Activated T-cell treated with anti-CD3 and anti-CD28 coated beads for 1 hour (primary cell): ENCODE measurements around the gene ST3GAL3.

ENCODE experiments used
- DNase-seq: peaks from one replicate; pipeline ENCODE4 v3.0.0-alpha.2; 2020; ENCODE audit warnings: low read depth

The ST3GAL3 gene

DNA sequence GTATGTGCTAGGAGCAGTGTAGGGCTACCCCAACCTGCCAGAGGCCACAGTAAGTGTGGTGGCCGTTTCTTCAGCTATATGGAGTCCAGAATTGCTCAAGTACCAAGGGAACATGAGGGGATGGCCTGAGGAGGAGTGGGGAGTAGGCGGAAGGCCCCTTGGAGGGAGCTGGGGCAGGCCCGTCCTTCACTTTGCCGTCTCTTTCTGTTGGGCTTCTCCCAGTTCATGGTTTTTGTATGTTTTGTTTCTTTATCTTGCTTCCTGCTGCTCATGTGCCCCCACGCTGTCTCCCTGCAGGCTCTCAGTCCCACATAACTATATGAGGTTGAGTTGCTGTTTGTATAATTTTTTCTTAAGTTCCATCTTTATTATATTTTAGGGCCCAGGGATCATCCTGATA, 256.6 kb downstream of the ST3GAL3 start:
- DNase-seq, result no peak

DNA sequence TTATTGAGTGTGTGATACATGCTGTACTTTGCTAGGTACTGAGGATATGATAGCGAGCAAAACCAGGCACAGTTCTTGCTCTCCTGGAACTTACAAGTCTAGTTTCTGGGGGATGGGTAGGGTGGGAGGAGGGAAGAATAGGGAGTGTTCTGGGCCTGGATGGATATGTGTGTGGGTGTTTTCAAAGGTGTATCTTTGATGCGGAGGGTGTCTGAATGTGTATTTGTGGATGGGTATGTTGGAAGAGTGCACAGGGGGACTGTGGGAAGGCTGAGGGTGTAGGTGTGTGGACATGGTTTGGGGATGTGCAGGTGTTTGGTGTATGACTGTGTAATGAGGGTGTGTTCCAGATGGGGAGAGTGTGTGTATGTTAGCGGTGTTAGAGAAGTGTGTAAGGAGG, 258.0 kb downstream of the ST3GAL3 start:
- no peak for DNase-seq

DNA sequence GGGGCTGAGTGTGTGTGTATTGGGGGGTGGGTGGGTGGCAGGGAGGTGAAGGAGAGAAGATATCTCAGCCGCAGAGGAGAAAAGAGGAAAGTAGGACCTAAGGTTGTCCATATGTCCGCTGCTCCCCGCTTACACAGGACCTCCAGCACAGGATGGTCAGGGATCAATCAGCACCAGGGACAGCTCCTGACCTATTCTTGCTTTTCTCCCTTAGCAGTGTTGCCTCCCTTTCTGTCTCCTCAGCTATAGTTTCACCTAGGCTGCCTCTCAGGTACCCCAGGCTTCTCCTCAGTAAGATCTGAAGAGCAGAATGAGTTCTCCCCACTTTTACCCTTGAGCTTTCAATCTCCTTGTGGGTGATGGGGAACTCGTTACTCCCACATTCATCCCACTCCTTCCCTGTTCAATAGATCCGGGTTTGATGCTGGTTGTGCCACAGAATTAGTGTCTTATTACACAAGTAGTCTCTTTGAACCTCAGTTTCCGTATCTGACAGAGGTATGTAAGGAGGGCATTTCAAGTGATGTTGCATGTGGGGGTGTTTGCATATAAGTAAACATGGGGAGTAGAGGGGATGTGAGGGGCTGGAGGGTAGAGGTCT, 261.1 kb downstream of the ST3GAL3 start:
- no peak for DNase-seq

DNA sequence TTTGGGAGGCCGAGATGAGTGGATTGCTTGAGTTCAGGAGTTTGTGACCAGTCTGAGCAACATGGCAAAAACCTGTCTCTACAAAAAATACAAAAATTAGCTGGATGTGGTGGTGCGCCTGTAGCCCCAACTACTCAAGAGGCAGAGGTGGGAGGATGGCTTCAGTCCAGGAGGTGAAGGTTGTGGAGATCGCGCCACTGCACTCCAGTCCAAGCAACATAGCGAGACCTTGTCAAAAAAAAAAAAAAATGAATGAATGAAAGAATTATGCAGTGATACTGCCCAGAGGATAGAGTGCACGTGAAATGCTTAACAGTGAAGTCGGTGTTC, 262.0 kb downstream of the ST3GAL3 start:
- no peak for DNase-seq

DNA sequence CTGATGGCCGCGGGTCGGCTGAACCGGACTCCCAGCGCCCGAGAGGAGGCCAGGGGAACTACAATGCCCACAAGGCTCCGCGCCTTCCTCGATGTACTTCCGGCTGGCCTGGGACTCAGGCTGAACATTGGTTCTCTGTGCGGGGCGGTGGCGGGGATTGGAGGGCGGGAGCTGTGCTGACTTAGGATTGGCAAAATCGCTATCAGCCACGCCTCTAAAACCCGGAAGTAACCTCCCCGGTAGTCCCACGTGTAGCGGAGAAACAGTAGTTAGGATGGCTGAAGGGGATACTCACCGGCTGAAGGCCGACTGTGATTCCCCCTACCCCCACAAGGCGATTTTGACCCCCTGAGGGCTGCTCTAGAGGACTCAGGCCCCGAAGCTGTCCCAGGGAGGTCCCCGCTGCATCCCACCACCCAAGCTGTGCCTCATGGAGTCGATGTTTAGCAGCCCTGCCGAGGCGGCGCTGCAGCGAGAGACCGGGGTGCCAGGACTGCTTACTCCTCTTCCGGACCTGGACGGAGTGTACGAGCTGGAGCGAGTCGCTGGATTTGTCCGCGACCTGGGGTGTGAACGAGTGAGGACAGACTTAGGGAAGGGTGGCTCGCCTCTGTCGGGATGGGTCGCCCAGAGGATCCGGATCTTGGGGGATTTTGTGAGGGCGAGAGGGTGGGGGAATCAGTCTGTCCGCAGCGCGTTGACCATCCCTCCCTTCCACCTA, 262.6 kb downstream of the ST3GAL3 start, which contains the start of gene DPH2:
Gene DPH2, plus strand, starts transcription at position 265 of the 721 bp plus-strand sequence. Its CDS starts 166 bp downstream, at position 431.
- peak; percentile 91 for DNase-seq

DNA sequence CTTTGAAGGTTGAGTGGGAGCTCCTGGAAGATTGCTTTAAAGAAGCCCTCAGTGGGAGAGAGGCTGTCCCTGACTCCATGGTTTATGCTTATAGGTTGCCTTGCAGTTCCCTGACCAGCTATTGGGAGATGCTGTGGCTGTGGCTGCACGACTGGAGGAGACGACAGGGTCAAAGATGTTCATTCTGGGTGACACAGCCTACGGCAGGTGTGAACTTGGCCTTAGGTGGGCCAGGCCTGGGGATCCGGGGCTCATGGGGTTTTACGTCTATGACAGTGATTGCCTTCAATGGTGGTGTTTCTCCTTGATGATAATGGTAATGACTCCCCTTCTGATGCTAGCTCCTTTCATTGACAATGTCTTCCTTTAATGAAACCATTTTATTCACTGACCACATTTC, 263.2 kb downstream of the ST3GAL3 start:
- no peak for DNase-seq

DNA sequence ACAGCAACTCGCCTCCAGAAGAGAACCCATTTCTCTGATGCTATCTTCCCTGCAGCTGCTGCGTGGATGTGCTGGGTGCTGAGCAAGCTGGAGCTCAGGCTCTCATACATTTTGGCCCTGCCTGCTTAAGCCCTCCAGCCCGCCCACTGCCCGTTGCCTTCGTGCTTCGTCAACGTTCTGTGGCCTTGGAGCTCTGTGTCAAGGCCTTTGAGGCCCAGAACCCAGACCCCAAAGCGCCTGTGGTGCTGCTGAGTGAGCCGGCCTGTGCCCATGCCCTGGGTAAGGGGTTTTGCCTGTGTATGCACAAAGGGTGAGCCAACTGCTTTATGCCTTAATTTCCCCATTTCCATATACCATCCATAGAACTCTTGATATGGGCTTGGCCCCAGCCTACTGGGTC, 263.6 kb downstream of the ST3GAL3 start:
- no peak for DNase-seq

DNA sequence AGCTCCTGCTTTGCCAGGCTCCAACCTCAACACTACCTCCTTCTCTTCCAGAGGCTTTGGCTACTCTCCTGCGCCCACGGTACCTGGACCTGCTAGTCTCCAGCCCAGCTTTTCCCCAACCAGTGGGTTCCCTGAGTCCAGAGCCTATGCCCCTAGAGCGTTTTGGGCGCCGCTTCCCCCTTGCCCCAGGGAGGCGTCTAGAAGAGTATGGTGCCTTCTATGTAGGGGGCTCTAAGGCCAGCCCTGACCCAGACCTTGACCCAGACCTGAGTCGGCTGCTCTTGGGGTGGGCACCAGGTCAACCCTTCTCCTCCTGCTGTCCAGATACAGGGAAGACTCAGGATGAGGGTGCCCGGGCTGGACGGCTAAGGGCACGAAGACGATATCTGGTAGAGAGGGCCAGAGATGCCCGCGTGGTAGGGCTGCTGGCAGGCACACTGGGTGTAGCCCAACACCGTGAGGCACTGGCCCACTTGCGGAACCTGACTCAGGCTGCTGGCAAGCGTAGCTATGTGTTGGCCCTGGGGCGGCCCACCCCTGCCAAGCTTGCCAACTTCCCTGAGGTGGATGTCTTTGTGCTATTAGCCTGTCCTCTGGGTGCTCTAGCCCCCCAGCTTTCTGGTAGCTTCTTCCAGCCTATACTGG, 264.1 kb downstream of the ST3GAL3 start:
- no peak for DNase-seq

DNA sequence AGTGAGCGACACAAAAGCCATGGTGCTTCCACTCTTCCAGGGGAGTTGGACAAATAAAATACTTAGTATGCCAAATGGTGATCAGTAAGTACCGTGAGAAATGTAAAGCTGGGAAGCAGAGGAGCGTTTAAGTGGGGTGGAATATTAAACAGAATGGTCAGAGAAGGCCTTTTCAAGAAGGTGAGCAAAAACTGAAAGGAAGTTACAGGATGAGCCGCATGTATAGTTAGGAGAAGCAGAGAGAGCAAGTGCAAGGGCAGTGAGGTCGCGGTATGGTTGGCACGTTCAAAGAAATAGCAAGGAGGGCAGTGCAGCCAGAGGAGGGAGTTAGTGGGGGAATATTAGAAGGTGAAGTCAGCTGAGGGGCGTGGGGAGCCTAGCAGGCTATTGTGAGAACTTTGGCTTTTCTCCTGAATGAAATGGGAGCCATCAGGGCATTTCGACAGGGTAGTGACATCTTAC, 266.7 kb downstream of the ST3GAL3 start:
- DNase-seq, result no peak

DNA sequence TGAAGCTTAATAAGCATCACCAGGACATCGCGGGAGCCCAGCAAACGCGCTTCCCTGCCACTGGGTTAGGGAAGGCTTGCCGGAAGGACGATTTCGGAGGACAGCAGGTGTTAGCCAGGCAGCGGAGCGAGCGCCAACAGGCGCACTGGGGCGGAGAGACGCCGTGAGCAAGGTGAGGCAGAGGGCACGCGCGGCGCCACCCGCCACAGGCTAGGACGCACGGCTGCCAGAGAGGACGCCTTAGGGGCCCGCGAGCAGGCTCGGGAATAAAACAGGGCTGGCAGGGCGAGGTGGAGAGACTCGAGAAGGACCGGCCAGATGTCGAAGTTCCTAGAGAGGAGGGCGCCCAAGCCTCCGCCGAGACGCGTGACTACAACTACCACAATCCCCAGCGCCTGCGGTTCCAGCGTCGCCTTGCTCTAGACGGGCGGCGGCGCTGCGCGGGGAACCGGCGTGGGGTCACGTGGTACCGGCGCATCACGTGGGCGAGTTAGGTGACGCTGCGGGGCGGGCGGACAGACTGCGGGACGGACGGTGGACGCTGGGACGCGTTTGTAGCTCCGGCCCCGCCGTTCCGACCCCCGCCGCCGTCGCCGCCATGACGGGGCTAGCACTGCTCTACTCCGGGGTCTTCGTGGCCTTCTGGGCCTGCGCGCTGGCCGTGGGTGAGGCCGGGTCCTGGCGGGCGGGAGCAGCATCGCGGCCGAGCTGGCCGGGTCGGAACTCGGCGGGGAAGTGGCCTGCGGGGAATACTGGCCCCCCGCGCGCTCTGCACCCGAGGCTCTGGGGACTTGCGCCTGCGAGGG, 267.3 kb downstream of the ST3GAL3 start, which contains the start of gene ATP6V0B:
Gene ATP6V0B, plus strand, starts transcription at position 518 of the 806 bp plus-strand sequence. Its CDS starts 81 bp downstream, at position 599.
- DNase-seq, result peak; percentile 91

DNA sequence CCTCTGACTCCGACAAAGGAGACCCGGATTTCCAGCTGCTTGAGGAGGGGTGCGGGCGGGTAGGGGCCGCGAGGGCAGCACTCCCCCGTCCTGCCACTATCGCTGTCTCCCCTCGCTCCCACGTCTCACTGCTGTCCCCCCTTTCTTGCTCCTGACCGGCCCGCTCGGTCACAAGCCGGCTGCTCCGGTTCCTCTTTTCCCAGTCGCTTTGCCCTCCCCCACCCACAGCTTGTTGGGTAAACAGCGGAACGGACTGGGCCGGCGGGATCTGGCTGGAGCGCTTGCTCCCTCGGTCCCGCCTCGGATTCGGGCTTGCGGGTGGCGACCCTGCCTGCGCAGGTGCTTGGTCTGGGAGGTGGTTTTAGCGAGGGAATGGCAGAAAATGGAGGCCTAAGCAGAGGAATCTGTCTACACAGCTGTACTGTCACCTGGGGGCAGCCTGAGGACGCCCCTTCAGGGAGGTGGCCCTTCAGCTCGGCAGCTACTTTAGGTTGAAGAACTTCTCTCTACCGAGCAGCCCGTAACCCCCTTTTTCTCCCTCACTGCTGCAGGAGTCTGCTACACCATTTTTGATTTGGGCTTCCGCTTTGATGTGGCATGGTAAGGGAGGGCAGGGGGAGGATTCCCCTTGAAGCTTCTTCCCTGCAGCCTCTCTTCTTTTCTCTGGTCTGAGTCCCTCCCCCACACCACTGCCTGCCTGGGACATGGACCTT, 268.1 kb downstream of the ST3GAL3 start:
- no peak for DNase-seq

DNA sequence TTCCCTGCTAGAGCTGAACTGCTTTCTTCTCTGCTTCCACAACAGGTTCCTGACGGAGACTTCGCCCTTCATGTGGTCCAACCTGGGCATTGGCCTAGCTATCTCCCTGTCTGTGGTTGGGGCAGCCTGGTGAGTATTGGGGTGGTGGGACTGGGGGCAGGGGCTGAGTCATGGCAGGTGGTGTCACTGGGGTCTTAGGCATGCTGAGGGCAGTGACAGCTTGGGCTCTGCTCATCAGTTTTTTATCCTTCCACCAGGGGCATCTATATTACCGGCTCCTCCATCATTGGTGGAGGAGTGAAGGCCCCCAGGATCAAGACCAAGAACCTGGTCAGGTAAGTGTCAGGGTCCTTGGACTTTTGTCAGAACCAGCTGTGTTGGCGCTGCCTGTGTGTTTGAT, 268.7 kb downstream of the ST3GAL3 start:
- no peak for DNase-seq

DNA sequence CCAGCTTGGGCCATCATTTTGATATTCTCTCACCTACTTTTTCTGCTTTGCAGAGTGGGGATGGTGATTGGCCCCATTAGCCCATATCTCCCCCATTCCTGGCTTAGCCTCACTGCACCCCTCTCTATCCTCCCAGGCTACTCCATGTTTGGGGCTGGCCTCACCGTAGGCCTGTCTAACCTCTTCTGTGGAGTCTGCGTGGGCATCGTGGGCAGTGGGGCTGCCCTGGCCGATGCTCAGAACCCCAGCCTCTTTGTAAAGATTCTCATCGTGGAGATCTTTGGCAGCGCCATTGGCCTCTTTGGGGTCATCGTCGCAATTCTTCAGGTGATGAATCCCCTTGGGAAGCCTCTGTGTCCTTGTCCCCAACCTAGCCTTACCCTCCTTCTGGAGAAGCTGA, 269.6 kb downstream of the ST3GAL3 start:
- no peak for DNase-seq

DNA sequence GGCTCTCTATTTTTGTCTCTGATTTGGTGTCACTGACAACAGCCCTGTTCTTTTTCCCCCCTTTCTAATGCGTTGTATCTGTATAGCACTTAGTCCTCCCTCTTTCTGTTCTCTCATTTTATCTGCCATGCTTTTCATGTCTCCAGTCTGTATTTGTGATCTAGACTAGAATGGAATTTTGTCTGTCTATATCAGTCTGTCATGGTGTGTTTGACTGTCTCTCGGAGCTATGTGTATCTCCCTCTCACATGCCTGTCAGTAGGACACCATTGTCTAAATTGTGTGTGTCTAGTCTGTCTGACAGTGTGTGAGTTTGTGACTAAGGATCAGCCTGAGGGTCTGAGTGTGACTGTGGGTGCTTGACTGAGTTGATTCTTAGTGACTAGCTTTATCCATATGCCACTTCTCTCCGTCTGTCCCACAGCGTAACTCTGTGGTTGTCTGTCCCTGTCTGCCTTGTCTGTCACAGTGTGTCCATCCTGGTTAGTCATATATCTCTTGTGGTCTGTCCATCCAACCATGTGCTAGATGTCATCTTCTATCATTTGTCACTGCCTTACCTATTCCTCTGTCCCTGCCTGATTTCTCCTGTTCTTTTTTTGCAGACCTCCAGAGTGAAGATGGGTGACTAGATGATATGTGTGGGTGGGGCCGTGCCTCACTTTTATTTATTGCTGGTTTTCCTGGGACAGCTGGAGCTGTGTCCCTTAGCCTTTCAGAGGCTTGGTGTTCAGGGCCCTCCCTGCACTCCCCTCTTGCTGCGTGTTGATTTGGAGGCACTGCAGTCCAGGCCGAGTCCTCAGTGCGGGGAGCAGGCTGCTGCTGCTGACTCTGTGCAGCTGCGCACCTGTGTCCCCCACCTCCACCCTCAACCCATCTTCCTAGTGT, 270.3 kb downstream of the ST3GAL3 start:
- DNase-seq, result no peak

DNA sequence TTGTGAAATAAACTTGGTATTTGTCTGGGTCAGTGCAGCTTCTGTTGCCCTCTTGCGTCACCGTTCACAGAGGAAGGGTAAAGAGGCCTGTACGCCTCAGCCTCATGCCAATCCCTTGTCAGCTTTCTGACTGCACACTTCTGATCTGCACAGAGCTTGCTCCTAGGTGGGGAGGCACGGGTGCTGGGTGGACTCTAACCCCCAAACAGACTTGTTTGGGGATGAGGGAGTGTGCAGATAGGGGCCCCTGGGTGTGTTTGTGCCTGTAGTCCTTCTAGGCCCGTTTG, 270.9 kb downstream of the ST3GAL3 start:
- DNase-seq, result no peak

DNA sequence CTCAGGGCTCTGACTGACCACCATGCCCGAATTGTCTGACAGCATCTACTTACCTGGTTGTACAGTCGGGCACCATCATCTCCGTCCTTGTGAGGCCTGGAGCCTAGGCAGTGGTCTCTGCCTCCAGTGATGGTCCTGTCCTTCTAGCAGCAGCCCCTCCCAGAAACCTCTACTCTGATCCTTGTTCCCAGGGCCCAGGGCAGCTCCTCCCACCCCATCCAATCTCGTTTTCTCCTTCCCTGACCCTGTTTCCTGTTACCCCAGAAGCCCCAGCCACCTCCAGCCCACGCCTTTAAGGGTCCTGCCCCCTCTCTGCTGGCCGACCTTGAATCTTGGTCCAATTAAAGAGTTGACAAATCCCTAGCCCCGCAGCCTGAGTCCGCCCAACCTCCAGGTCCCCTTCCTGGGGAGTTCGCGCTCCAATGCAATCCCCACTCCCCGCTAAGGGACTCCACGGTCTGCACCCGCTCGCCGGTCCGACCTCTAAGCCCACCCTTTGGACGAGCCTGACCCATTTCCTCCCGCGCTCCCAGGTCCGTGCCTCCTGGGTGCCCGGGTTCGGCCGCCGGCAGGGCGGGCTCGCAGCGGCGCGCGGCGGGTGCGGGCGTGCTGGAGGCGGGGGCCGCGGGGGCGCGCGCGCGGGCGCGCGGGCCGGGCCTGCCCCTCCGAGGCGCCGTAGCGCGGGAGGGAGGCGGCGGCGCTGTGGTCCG, 271.4 kb downstream of the ST3GAL3 start, which contains the start of gene B4GALT2:
Gene B4GALT2, plus strand, starts transcription at position 660 of the 710 bp plus-strand sequence. CDS start 1,951 bp downstream, outside the sequence.
- DNase-seq, result no peak

DNA sequence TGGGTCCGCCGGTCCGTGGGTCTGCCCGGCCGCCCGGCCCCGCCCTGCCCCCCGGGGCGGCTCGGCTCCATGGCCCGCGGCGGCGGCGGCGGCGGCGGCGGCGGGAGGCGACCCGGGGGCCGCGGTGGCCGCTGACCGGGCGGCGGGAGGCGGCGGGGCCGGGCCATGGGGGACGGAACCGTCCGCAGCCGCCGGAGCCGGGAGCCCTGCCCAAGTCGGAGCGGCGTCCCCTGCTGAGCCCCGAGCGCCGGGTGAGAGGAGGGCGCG, 271.9 kb downstream of the ST3GAL3 start:
- no peak for DNase-seq

DNA sequence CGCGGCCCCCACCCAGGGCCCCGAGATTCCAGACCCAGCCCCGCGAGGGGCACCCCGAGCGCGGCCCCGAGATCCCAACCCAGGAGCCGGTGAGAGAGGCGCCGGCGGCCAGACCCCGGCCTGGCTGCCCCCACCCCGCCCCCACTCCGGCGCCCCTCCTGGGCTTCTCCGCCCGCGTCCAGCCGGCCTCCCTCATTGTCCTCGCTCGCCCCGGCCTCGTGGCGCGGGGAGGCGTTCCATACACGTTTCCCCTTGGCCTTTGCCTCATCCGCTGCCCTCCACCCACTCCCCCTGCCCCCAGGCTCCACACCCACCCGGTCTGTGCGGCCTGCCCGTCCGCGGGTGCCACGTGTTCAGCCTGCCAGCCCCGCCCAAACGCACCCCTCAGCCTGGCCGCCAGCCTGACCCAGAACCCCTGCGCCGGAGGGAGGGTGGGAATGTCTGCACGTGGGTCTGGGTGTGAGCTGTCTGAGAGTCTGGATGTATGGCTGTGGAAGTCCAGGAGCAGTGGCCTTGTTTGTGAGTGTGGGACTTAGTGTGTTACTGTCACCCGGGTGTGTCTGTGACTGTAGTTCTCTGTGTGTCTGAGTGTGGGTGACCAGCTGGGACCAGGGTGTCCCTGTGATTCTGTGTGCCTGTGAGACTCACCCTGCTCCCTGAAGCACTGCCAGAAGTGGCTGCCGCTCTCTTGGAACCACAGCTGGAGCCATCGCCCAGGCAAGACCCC, 272.4 kb downstream of the ST3GAL3 start:
- no peak for DNase-seq

DNA sequence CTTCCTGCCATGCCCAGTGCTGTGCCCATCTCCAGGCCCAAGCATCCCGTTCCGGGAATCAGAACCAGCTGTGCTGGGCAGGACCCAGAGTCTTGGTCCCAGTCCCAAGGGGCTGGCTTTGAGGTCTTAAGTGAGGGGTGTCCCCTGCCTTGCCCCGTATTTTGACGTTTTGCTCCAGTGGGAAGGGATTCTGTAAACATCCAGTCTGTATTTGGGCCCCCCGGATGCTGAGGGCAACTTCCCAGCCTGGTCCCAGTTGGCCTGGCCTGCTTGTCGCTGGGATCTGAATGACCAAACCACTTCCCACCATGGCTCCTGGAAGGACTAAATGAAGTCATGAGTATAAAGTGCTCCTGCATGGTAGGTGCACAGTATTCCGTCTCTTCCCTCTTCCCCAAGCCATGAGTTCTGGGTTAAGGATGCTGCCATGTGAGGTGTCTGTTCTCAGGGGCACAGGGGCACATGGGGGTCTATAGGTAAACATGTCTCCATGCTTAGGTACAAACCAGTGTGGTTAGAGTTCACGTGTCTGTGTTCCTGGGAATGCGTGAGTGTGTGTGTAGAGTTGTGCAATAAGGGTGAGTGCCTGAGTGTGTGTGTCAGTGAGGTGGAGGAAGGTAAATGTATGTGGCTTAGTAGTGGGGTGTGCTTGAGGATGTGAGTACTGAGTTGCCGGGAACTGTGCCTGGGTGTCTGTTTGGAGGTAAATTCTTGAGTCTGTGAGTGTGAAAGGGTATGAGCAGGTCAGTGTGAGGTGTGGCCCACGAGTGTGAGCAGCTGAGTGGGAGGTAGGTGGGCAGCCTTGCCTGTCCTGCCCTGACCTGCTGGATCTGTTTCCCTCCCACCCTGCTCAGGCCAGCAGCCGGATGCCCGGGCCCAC, 273.2 kb downstream of the ST3GAL3 start:
- DNase-seq, result no peak
